Endothelial cell of umbilical vein (primary cell): Measurements from ENCODE around the gene NOTCH2.
"Not testable (repeated sequence)": the region's sequence is repeated elsewhere in the genome, so short reads cannot be mapped to it uniquely, and the experiment has no call there.

Experiments
- EZH2 ChIP-seq: IDR thresholded peaks from 2 replicates; pipeline ENCODE4 v1.6.1; 2012; ENCODE audit warnings: borderline replicate concordance, low read depth, mild to moderate bottlenecking, moderate library complexity, low read length, inconsistent platforms; ENCODE audit not compliant: severe bottlenecking
- FOS ChIP-seq: IDR thresholded peaks from 2 replicates; pipeline ENCODE4 v1.6.1; 2011; ENCODE audit warnings: mild to moderate bottlenecking, low read length, moderate library complexity, borderline replicate concordance; ENCODE audit not compliant: insufficient read depth
- JUN ChIP-seq: IDR thresholded peaks from 2 replicates; pipeline ENCODE4 v1.6.1; 2011; ENCODE audit warnings: borderline replicate concordance, low read depth; ENCODE audit not compliant: insufficient read length, insufficient read depth
- MYC ChIP-seq: IDR thresholded peaks from one replicate; pipeline ENCODE4 v1.6.1; 2011; ENCODE audit warnings: mild to moderate bottlenecking, low read depth, low read length
- POLR2A ChIP-seq: IDR thresholded peaks from 2 replicates; pipeline ENCODE4 v1.6.1; 2012; ENCODE audit warnings: low read depth, mild to moderate bottlenecking, control low read depth, low read length
- POLR2AphosphoS5 ChIP-seq: IDR thresholded peaks from 2 replicates; pipeline ENCODE4 v1.6.1; 2012; ENCODE audit warnings: low read depth, mild to moderate bottlenecking, control low read depth, low read length, moderate library complexity; ENCODE audit not compliant: insufficient read depth
- TF ChIP-seq, protein P1 (sequence below), 2 donors: IDR thresholded peaks; 1 replicate in 1 of 2; 2 replicates in 1 of 2; pipeline ENCODE4 v1.5.1; 2011; ENCODE audit warnings: low read length in 2 of 2, mild to moderate bottlenecking in 2 of 2, moderate library complexity in 2 of 2, control low read depth in 1 of 2, inconsistent platforms in 1 of 2, low read depth in 1 of 2; ENCODE audit not compliant: insufficient read depth in 1 of 2; ENCODE audit errors: extremely low read depth in 1 of 2
- TF ChIP-seq, protein P2 (sequence below): IDR thresholded peaks from 2 replicates; pipeline ENCODE4 v1.6.1; 2011; ENCODE audit not compliant: insufficient read depth, insufficient read length

DNA sequence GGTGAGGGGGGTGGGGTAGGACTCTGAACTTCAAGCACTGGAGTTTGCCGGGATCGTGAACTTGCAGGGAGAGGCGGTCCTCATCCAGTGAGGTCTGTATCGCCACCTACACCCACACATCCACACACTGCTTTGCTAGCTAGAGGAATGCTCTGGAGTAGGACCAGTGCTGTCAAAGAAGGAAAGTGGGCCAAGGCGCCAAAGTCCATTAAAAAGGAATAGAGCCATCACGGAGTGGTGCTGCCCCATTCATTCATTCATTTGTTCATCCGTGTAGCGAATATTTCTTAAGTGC, 405 bp upstream of the NOTCH2 start:
- TF ChIP-seq, protein P1, sequence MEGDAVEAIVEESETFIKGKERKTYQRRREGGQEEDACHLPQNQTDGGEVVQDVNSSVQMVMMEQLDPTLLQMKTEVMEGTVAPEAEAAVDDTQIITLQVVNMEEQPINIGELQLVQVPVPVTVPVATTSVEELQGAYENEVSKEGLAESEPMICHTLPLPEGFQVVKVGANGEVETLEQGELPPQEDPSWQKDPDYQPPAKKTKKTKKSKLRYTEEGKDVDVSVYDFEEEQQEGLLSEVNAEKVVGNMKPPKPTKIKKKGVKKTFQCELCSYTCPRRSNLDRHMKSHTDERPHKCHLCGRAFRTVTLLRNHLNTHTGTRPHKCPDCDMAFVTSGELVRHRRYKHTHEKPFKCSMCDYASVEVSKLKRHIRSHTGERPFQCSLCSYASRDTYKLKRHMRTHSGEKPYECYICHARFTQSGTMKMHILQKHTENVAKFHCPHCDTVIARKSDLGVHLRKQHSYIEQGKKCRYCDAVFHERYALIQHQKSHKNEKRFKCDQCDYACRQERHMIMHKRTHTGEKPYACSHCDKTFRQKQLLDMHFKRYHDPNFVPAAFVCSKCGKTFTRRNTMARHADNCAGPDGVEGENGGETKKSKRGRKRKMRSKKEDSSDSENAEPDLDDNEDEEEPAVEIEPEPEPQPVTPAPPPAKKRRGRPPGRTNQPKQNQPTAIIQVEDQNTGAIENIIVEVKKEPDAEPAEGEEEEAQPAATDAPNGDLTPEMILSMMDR (IDR thresholded peaks at IDR 0.05; ENCODE audit: extremely low read depth in 1 of 2, insufficient read depth in 1 of 2, low read depth in 1 of 2, low read length in 2 of 2): not testable (repeated sequence)
- TF ChIP-seq POLR2A, POLR2AphosphoS5, EZH2, JUN, MYC, FOS: not testable (repeated sequence)
- TF ChIP-seq, protein P2, sequence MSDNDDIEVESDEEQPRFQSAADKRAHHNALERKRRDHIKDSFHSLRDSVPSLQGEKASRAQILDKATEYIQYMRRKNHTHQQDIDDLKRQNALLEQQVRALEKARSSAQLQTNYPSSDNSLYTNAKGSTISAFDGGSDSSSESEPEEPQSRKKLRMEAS: not testable (repeated sequence)
